HepG2 (cell line): ENCODE results near the gene PRR15L. TPM values are rescaled to one million over a fixed set of nuclear protein-coding genes. Genes with fewer than 3 reads are reported as not detected.

Experiments used
- ARID4A ChIP-seq: sonication (generic); formaldehyde crosslinking; IDR thresholded peaks from 2 replicates; pipeline ENCODE4 v1.5.0; 2020; ENCODE audit warnings: mild to moderate bottlenecking, missing genetic modification reagents, borderline replicate concordance
- CHCHD3 ChIP-seq: sonication (generic); formaldehyde crosslinking; IDR thresholded peaks from 2 replicates; pipeline ENCODE4 v1.8.0; 2022; ENCODE audit warnings: mild to moderate bottlenecking, missing genetic modification reagents, moderate library complexity
- FOXK1 ChIP-seq: sonication (generic); formaldehyde crosslinking; IDR thresholded peaks from 2 replicates; pipeline ENCODE4 v1.4.0; 2020; ENCODE audit warnings: low read depth, missing genetic modification reagents, borderline replicate concordance
- GTF3A ChIP-seq: sonication (generic); formaldehyde crosslinking; conservative IDR thresholded peaks from 2 replicates; pipeline ENCODE4 v1.4.0; 2020; ENCODE audit warnings: mild to moderate bottlenecking, missing genetic modification reagents
- HCFC1 ChIP-seq: fragments of 150-350 bp; IDR thresholded peaks from 2 replicates; pipeline ENCODE4 v1.6.1; 2014; ENCODE audit warnings: low read depth, low read length
- IKZF1 ChIP-seq: fragments of 450-650 bp; IDR thresholded peaks from 2 replicates; pipeline ENCODE4 v1.7.1; 2016
- LCORL ChIP-seq, 2 experiments: fragments of 450-650 bp in 1 of 2; sonication (generic) in 1 of 2; formaldehyde crosslinking in 1 of 2; IDR thresholded peaks; 2 replicates each; pipeline versions ENCODE4 v1.5.0 to v1.6.1; 2017 to 2020; ENCODE audit warnings: antibody characterized with exemption in 1 of 2, missing genetic modification reagents in 1 of 2
- MED1 ChIP-seq: sonication (generic); formaldehyde crosslinking; IDR thresholded peaks from 2 replicates; pipeline ENCODE4 v1.4.0; 2020; ENCODE audit warnings: missing genetic modification reagents
- RARG ChIP-seq: sonication (generic); formaldehyde crosslinking; IDR thresholded peaks from 2 replicates; pipeline ENCODE4 v1.4.0; 2020; ENCODE audit warnings: low read depth, mild to moderate bottlenecking, missing genetic modification reagents
- ZBTB34 ChIP-seq: sonication (generic); formaldehyde crosslinking; IDR thresholded peaks from 2 replicates; pipeline ENCODE4 v1.8.0; 2022; ENCODE audit warnings: mild to moderate bottlenecking, missing genetic modification reagents
- ZBTB38 ChIP-seq: sonication (generic); formaldehyde crosslinking; IDR thresholded peaks from 2 replicates; pipeline ENCODE4 v1.5.1; 2020; ENCODE audit warnings: mild to moderate bottlenecking, missing genetic modification reagents
- ZBTB43 ChIP-seq: sonication (generic); formaldehyde crosslinking; conservative IDR thresholded peaks from 2 replicates; pipeline ENCODE4 v1.4.0; 2020; ENCODE audit warnings: missing genetic modification reagents
- ZMAT3 ChIP-seq: sonication (generic); formaldehyde crosslinking; conservative IDR thresholded peaks from 2 replicates; pipeline ENCODE4 v1.7.0; 2021; ENCODE audit warnings: missing genetic modification reagents
- ZNF253 ChIP-seq: sonication (generic); formaldehyde crosslinking; IDR thresholded peaks from 2 replicates; pipeline ENCODE4 v1.8.0; 2022; ENCODE audit warnings: mild to moderate bottlenecking, missing genetic modification reagents, borderline replicate concordance
- ZNF333 ChIP-seq: sonication (generic); formaldehyde crosslinking; IDR thresholded peaks from 2 replicates; pipeline ENCODE4 v1.4.0; 2020; ENCODE audit warnings: mild to moderate bottlenecking, missing genetic modification reagents, borderline replicate concordance
- ZNF607 ChIP-seq: sonication (generic); formaldehyde crosslinking; IDR thresholded peaks from 2 replicates; pipeline ENCODE4 v1.5.1; 2020; ENCODE audit warnings: missing genetic modification reagents, mild to moderate bottlenecking, borderline replicate concordance
- ZNF7 ChIP-seq: IDR thresholded peaks from 2 replicates; pipeline ENCODE4 v1.6.1; 2016; ENCODE audit warnings: missing biosample characterization, missing genetic modification reagents
- ZSCAN21 ChIP-seq: sonication (generic); formaldehyde crosslinking; IDR thresholded peaks from 2 replicates; pipeline ENCODE4 v1.8.0; 2022; ENCODE audit warnings: mild to moderate bottlenecking, missing genetic modification reagents, moderate library complexity, borderline replicate concordance
- ZSCAN9 ChIP-seq: IDR thresholded peaks from 2 replicates; pipeline ENCODE4 v1.6.1; 2016; ENCODE audit warnings: borderline replicate concordance
- polyA plus RNA-seq, 8 experiments: library from polyadenylated mRNA; depleted of rRNA in 3 of 8; stranded (reverse) in 7 of 8; unstranded in 1 of 8; fragments of >200 nt; fragmentation: Illumina TruSeq in 4 of 8; extraction: Trizol in 4 of 8; gene quantifications; 2 replicates each; pipeline versions ENCODE4 v1.2.1 to v1.2.3, GENCODE V29; 2011 to 2016; ENCODE audit warnings: low read depth in 4 of 8, missing spikeins in 1 of 8, mixed read lengths in 1 of 8; ENCODE audit not compliant: insufficient read depth in 1 of 8
- total RNA-seq, 5 experiments: library from RNA; depleted of rRNA; stranded (reverse); fragments of >200 nt; fragmentation: Illumina TruSeq; extraction: Trizol; gene quantifications; 2 replicates each; pipeline ENCODE4 v1.2.3, GENCODE V29; 2016; ENCODE audit warnings: low read depth in 1 of 5

Gene PRR15L
- total and polyA plus RNA-seq, 2 of the 13 experiments (the other 11 are each of a cell fraction or from before 2014, with no cell fraction given), result 0.44 to 2.0 TPM

GRCh38 chr17:47952171-47953021 lies 5.3 kb downstream of the PRR15L start (continued):
- TF ChIP-seq ZBTB43 (no peak), ZNF607 (CRISPR knock-in tag) (no peak), GTF3A (CRISPR knock-in tag) (no peak), MED1 (peak; percentile 91), ZBTB34 (CRISPR knock-in tag) (no peak), ZBTB38 (CRISPR knock-in tag) (peak; percentile 61; the same call in 1 of the 2 replicates), ARID4A (CRISPR knock-in tag) (peak; percentile 62; the same call in 1 of the 2 replicates), ZNF333 (CRISPR knock-in tag) (no peak), LCORL (IDR thresholded peaks at IDR 0.05) (no peak), LCORL (CRISPR knock-in tag; IDR thresholded peaks at IDR 0.05) (peak; percentile 97), ZSCAN9 (CRISPR knock-in tag) (no peak; the same call in 1 of the 2 replicates), RARG (no peak), IKZF1 (no peak), CHCHD3 (no peak), HCFC1 (no peak), ZNF253 (no peak), ZSCAN21 (CRISPR knock-in tag) (no peak; the same call in 1 of the 2 replicates), ZNF7 (CRISPR knock-in tag) (no peak), ZMAT3 (CRISPR knock-in tag) (peak; percentile 77; the same call in 1 of the 2 replicates), FOXK1 (no peak; the same call in 1 of the 2 replicates)
